B cell (primary cell): ENCODE data around the gene MIOX.

Experiments
- CTCF ChIP-seq: fragments of 200-600 bp; IDR thresholded peaks from one replicate; pipeline ENCODE4 v1.8.0; 2022; ENCODE audit warnings: antibody characterized with exemption, mild to moderate bottlenecking
- EZH2 ChIP-seq: IDR thresholded peaks from 2 replicates; pipeline ENCODE4 v1.6.1; 2012; ENCODE audit warnings: borderline replicate concordance, low read depth, mild to moderate bottlenecking, moderate library complexity, low read length; ENCODE audit not compliant: insufficient read depth, poor library complexity, severe bottlenecking

GRCh38 chr22:50445071-50445879 lies 41.4 kb upstream of the MIOX start:
- TF ChIP-seq EZH2, result no peak
- TF ChIP-seq CTCF, result no peak
